ENCODE measurements around the gene COBLL1.
"Not testable (repeated sequence)": the region's sequence is repeated elsewhere in the genome, so short reads cannot be mapped to it uniquely, and the experiment has no call there.

Gene COBLL1

GRCh38 chr2:164785457-164785856 lies 56.2 kb downstream of the COBLL1 start:
- DNase-seq: no peak

- no peak for DNase-seq
These were observed 57.2 kb downstream of the COBLL1 start for GRCh38 chr2:164784376-164784775.

- DNase-seq: no peak
These were observed 59.3 kb downstream of the COBLL1 start for GRCh38 chr2:164782323-164782722.

GRCh38 chr2:164781394-164781793 lies 60.2 kb downstream of the COBLL1 start:
- no peak for DNase-seq

- no peak for DNase-seq
These were observed 60.9 kb downstream of the COBLL1 start for GRCh38 chr2:164780611-164781178.

GRCh38 chr2:164779383-164780057 lies 62.1 kb downstream of the COBLL1 start:
- DNase-seq: no peak

- DNase-seq: no peak
These were observed 62.9 kb downstream of the COBLL1 start for GRCh38 chr2:164778723-164779122.

GRCh38 chr2:164777847-164778461 lies 63.7 kb downstream of the COBLL1 start:
- DNase-seq: no peak

GRCh38 chr2:164773635-164774034 lies 68.0 kb downstream of the COBLL1 start:
- no peak for DNase-seq

- no peak for DNase-seq
These were observed 68.5 kb downstream of the COBLL1 start for GRCh38 chr2:164773091-164773490.

- DNase-seq: no peak
These were observed 69.7 kb downstream of the COBLL1 start for GRCh38 chr2:164771897-164772296.

GRCh38 chr2:164770421-164770916 lies 71.2 kb downstream of the COBLL1 start:
- DNase-seq: no peak

- no peak for DNase-seq
These were observed 74.7 kb downstream of the COBLL1 start for GRCh38 chr2:164766954-164767320.

- DNase-seq: no peak
These were observed 75.2 kb downstream of the COBLL1 start for GRCh38 chr2:164766216-164766953.

GRCh38 chr2:164764996-164765395 lies 76.6 kb downstream of the COBLL1 start:
- no peak for DNase-seq

- DNase-seq: no peak
These were observed 77.1 kb downstream of the COBLL1 start for GRCh38 chr2:164764474-164764873.

GRCh38 chr2:164763431-164763830 lies 78.2 kb downstream of the COBLL1 start:
- DNase-seq: no peak

- DNase-seq: no peak
These were observed 79.7 kb downstream of the COBLL1 start for GRCh38 chr2:164761737-164762460.

- not testable (repeated sequence) for DNase-seq
These were observed 80.4 kb downstream of the COBLL1 start for GRCh38 chr2:164761201-164761600.

GRCh38 chr2:164760179-164760578 lies 81.4 kb downstream of the COBLL1 start:
- no peak for DNase-seq

GRCh38 chr2:164757934-164758695 lies 83.5 kb downstream of the COBLL1 start:
- no peak for DNase-seq

- no peak for DNase-seq
These were observed 84.8 kb downstream of the COBLL1 start for GRCh38 chr2:164756773-164757172.
